Endodermal cell (in vitro differentiated cells): Measurements from ENCODE around the gene ATXN1. TPM values are rescaled to one million over a fixed set of nuclear protein-coding genes. Genes with fewer than 3 reads are reported as not detected.

Experiments
- DNase-seq: peaks from one replicate; pipeline ENCODE4 v3.0.0-alpha.2; 2017
- H3K27ac ChIP-seq: 2 replicates; pipeline ENCODE4 v1.5.1; 2013; ENCODE audit warnings: mild to moderate bottlenecking, low read depth, low read length, moderate library complexity
- H3K27me3 ChIP-seq: 2 replicates; pipeline ENCODE4 v1.6.1; 2013; ENCODE audit warnings: mild to moderate bottlenecking, low read length, moderate library complexity; ENCODE audit not compliant: insufficient read depth, control insufficient read depth, poor library complexity, severe bottlenecking
- H3K36me3 ChIP-seq: 2 replicates; pipeline ENCODE4 v1.7.0; 2013; ENCODE audit warnings: mild to moderate bottlenecking, low read length, moderate library complexity; ENCODE audit not compliant: control insufficient read depth, insufficient read depth
- H3K4me1 ChIP-seq: one replicate; pipeline ENCODE4 v1.7.0; 2013; ENCODE audit warnings: low read length; ENCODE audit not compliant: control insufficient read depth, insufficient read depth
- H3K4me3 ChIP-seq: 2 replicates; pipeline ENCODE4 v1.5.1; 2013; ENCODE audit warnings: mild to moderate bottlenecking, low read length, moderate library complexity
- H3K9ac ChIP-seq: 2 replicates; pipeline ENCODE4 v1.6.1; 2013; ENCODE audit warnings: mild to moderate bottlenecking, low read length, moderate library complexity; ENCODE audit not compliant: poor library complexity, severe bottlenecking; ENCODE audit errors: extremely low read depth
- H3K9me3 ChIP-seq: 2 replicates; pipeline ENCODE4 v1.6.1; 2013; ENCODE audit warnings: mild to moderate bottlenecking, low read length, moderate library complexity; ENCODE audit not compliant: control insufficient read depth
- H3K27ac Mint-ChIP-seq: 2 replicates; pipeline ENCODE4 v1.8.0; 2020; ENCODE audit warnings: mixed read lengths
- H3K27me3 Mint-ChIP-seq: 2 replicates; pipeline ENCODE4 v1.8.0; 2021; ENCODE audit warnings: mild to moderate bottlenecking, mixed read lengths; ENCODE audit not compliant: insufficient read depth
- H3K36me3 Mint-ChIP-seq: 2 replicates; pipeline ENCODE4 v1.8.0; 2020; ENCODE audit warnings: low read depth, mixed read lengths
- H3K4me1 Mint-ChIP-seq: 2 replicates; pipeline ENCODE4 v1.8.0; 2020; ENCODE audit warnings: mixed read lengths
- H3K4me3 Mint-ChIP-seq: 2 replicates; pipeline ENCODE4 v1.8.0; 2020; ENCODE audit warnings: mild to moderate bottlenecking, moderate library complexity, mixed read lengths
- H3K9me3 Mint-ChIP-seq: 2 replicates; pipeline ENCODE4 v1.8.0; 2020; ENCODE audit warnings: mild to moderate bottlenecking, mixed read lengths
- WGBS, 2 experiments: methylation state at CpG; one replicate each; pipeline versions ENCODE4 v1.1.5 to v1.1.7; 2013; ENCODE audit warnings: missing lambda C conversion rate in 2 of 2, mixed read lengths in 1 of 2; ENCODE audit not compliant: insufficient coverage in 1 of 2, insufficient read length in 1 of 2; 5-methylcytosine and 5-hydroxymethylcytosine counted together
- total RNA-seq, 2 donors: library from RNA; stranded (reverse); fragmentation: NEBNext Ultra II Directional in 1 of 2; extraction: Animal tissue kit (Norgen Biotek cat#: 25700) in 1 of 2; gene quantifications; 2 replicates in 1 of 2; 3 replicates in 1 of 2; pipeline ENCODE4 v1.2.1, GENCODE V29; 2021
- TF ChIP-seq, protein P1 (sequence below): fragments of 200-600 bp; sonication (generic); conservative IDR thresholded peaks from 2 replicates; pipeline ENCODE4 v1.5.0; 2021; ENCODE audit warnings: antibody characterized with exemption, mild to moderate bottlenecking

The ATXN1 gene
- total RNA-seq, 2 donors from 2014 or later = 10.4 to 15.9 TPM

DNA sequence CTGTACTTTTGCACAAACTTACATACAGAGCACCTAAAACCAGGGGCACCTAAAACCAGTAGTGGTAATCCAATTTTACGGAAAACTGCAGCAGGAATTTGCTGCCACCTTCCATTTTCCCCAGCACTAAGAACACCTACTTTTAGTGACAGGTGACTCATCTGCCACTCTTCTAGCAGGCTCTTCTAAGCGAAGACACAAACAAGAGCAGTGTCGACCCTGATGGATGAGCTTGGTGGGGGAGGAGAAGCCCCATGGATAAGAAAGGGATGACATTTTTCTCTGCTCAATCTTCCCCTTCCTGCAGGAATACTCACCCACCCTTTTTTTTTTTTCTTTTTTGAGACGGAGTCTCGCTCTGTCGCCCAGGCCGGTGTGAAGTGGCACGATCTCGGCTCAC lies 406.0 kb downstream of the ATXN1 start:
- Mint-ChIP-seq H3K27ac (no peak overlapping the region), H3K4me3 (no peak overlapping the region), H3K36me3 (no peaks in the 10 kb centered on the region), H3K4me1 (peaks cover 4% of the 10 kb centered on the region), H3K9me3 (no peaks in the 10 kb centered on the region), H3K27me3 (no peaks in the 10 kb centered on the region)
- WGBS, 2 experiments = 60 to 86% methylated on average over 1 to 9 of the region's 9 CpGs
- Histone ChIP-seq H3K4me3 (no peak overlapping the region), H3K9me3 (no peaks in the 10 kb centered on the region), H3K4me1 (no peaks in the 10 kb centered on the region), H3K27me3 (no peaks in the 10 kb centered on the region), H3K9ac (no peak overlapping the region), H3K36me3 (no peaks in the 10 kb centered on the region), H3K27ac (no peak overlapping the region)
- peak; percentile 38 for DNase-seq
- TF ChIP-seq, protein P1, sequence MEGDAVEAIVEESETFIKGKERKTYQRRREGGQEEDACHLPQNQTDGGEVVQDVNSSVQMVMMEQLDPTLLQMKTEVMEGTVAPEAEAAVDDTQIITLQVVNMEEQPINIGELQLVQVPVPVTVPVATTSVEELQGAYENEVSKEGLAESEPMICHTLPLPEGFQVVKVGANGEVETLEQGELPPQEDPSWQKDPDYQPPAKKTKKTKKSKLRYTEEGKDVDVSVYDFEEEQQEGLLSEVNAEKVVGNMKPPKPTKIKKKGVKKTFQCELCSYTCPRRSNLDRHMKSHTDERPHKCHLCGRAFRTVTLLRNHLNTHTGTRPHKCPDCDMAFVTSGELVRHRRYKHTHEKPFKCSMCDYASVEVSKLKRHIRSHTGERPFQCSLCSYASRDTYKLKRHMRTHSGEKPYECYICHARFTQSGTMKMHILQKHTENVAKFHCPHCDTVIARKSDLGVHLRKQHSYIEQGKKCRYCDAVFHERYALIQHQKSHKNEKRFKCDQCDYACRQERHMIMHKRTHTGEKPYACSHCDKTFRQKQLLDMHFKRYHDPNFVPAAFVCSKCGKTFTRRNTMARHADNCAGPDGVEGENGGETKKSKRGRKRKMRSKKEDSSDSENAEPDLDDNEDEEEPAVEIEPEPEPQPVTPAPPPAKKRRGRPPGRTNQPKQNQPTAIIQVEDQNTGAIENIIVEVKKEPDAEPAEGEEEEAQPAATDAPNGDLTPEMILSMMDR = no peak

DNA sequence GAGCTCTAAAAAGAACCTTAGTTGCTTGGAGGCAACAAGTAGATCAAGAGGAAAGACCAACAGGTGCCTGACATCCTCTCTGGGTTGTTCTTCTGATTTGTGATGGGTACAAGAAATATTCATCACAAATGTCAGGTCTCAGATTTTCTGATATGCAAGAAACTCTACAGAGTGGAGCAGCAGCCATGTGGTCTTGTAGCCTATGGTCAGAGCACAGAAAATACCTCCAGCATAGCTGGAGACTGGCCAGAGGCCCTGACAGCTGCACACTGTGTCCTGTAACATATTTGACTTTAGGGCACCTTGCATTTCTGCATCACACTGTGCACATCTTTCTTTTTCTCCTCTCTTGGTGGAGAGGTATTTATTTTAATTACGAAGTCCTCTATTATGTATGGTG lies 406.6 kb downstream of the ATXN1 start:
- no peaks in the 10 kb centered on the region for H3K27me3 Mint-ChIP-seq
- Histone ChIP-seq H3K9me3 (no peaks in the 10 kb centered on the region), H3K36me3 (no peaks in the 10 kb centered on the region), H3K4me3 (no peak overlapping the region), H3K9ac (no peak overlapping the region), H3K4me1 (no peaks in the 10 kb centered on the region), H3K27ac (no peak overlapping the region), H3K27me3 (no peaks in the 10 kb centered on the region)
- H3K9me3 Mint-ChIP-seq = no peaks in the 10 kb centered on the region
- peak; percentile 24 for DNase-seq
- no peak overlapping the region for H3K4me3 Mint-ChIP-seq
- TF ChIP-seq, protein P1 = no peak
- no peak overlapping the region for H3K27ac Mint-ChIP-seq
- 81% methylated on average over 1 of the region's 1 CpG; no CpG with 5 or more reads in 1 of the 2 experiments for WGBS, 2 experiments
- peaks cover 4% of the 10 kb centered on the region for H3K4me1 Mint-ChIP-seq
- H3K36me3 Mint-ChIP-seq = no peaks in the 10 kb centered on the region

DNA sequence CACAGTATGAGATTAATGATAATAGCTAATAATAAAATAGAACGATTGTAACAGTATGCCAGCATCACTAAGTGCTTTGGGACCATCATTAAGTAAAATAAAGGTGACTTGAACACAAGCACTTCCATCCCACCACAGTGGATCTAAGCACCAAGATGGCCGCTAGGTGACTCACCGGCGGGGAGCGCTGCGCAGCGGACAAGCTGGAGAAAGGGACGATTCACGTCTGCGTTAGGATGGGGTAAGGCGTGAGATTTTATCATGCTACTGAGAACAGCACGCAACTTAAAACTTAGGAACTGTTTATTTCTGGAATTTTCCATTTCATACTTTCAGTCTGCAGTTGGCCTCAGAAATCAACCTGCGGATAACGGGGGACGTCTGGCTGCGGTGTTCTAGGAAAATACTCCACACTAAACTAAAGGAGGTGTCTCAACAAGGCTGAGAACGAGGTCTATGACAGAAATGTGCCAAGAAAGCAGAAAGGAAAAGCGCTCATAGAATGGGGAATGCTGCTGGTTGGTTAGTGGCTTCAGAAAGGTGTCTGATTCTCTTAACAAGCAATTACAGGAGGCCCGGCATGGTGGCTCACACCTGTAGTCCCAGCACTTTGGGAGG lies 408.3 kb downstream of the ATXN1 start:
- Histone ChIP-seq H3K9ac (no peak overlapping the region), H3K4me1 (no peaks in the 10 kb centered on the region), H3K36me3 (no peaks in the 10 kb centered on the region), H3K27ac (no peak overlapping the region), H3K9me3 (peaks cover 5% of the 10 kb centered on the region), H3K27me3 (no peaks in the 10 kb centered on the region), H3K4me3 (no peak overlapping the region)
- TF ChIP-seq, protein P1 = no peak
- no peak overlapping the region for H3K27ac Mint-ChIP-seq
- 90 to 94% methylated on average over 12 to 19 of the region's 19 CpGs for WGBS, 2 experiments
- H3K4me1 Mint-ChIP-seq = peaks cover 4% of the 10 kb centered on the region
- H3K4me3 Mint-ChIP-seq = no peak overlapping the region
- peaks cover under 1% of the 10 kb centered on the region for H3K9me3 Mint-ChIP-seq
- DNase-seq = peak; percentile 12
- no peaks in the 10 kb centered on the region for H3K27me3 Mint-ChIP-seq
- no peaks in the 10 kb centered on the region for H3K36me3 Mint-ChIP-seq
